Upper lobe of right lung (tissue), 1 donor: ENCODE results near the gene RGS6. TPM values are rescaled to one million over a fixed set of nuclear protein-coding genes. Genes with fewer than 3 reads are reported as not detected.

Source experiments
- ATAC-seq: fragments of 200-7000 bp; cut with Tn5 transposase; one replicate; pipeline ENCODE4 v1.9.1; 2020; ENCODE audit warnings: mild to moderate bottlenecking, moderate library complexity
- DNase-seq: peaks from one replicate; pipeline ENCODE4 v3.0.0-alpha.2; 2020
- H3K27ac ChIP-seq: fragments of 200-600 bp; one replicate; pipeline ENCODE4 v1.8.0; 2022
- H3K27me3 ChIP-seq: fragments of 200-600 bp; one replicate; pipeline ENCODE4 v1.8.0; 2022; ENCODE audit warnings: mild to moderate bottlenecking
- H3K36me3 ChIP-seq: fragments of 200-600 bp; one replicate; pipeline ENCODE4 v1.8.0; 2022
- H3K4me1 ChIP-seq: fragments of 200-600 bp; one replicate; pipeline ENCODE4 v1.8.0; 2022
- H3K4me3 ChIP-seq: fragments of 200-600 bp; one replicate; pipeline ENCODE4 v1.8.0; 2022; ENCODE audit warnings: mild to moderate bottlenecking
- H3K9me3 ChIP-seq: fragments of 200-600 bp; one replicate; pipeline ENCODE4 v1.8.0; 2022
- CTCF ChIP-seq: fragments of 200-600 bp; IDR thresholded peaks from one replicate; pipeline ENCODE4 v1.8.0; 2022; ENCODE audit warnings: antibody characterized with exemption
- intact Hi-C: fragments of 100-400 bp; cut with DNase I; formaldehyde crosslinking; loops from one replicate; pipeline ENCODE4 v1.11.0; 2022
- total RNA-seq: library from RNA; stranded (reverse); fragmentation: NEBNext Ultra II Directional; extraction: Animal tissue kit (Norgen Biotek cat#: 25700); gene quantifications from one replicate; pipeline ENCODE4 v1.2.1, GENCODE V29; 2021
- donor health status: DM: no; HTN: yes; CAD: no; lungs with severe emphysema.

The RGS6 gene
- total RNA-seq, 1 donor from 2014 or later = 2.6 TPM

- no peaks in the 10 kb centered on the region for H3K27me3 ChIP-seq
- DNase-seq = no peak
- no peak for ATAC-seq
- intact Hi-C loops = no loop called here
- H3K9me3 ChIP-seq = no peaks in the 10 kb centered on the region
- no peak overlapping the region for H3K27ac ChIP-seq
- no peak overlapping the region for H3K4me3 ChIP-seq
- no peak for TF ChIP-seq CTCF
- H3K4me1 ChIP-seq = no peaks in the 10 kb centered on the region
- no peaks in the 10 kb centered on the region for H3K36me3 ChIP-seq
Measured at GRCh38 chr14:72544615-72545387, 612.6 kb downstream of the RGS6 start.

- ATAC-seq (no peak), DNase-seq (no peak)
- Histone ChIP-seq H3K27ac (no peak overlapping the region), H3K9me3 (no peaks in the 10 kb centered on the region), H3K27me3 (no peaks in the 10 kb centered on the region), H3K4me3 (no peak overlapping the region), H3K36me3 (no peaks in the 10 kb centered on the region), H3K4me1 (no peaks in the 10 kb centered on the region)
- intact Hi-C loops = no loop called here
- TF ChIP-seq CTCF = no peak
Measured at GRCh38 chr14:72545411-72546311, 613.4 kb downstream of the RGS6 start.

GRCh38 chr14:72546344-72547016 lies 614.3 kb downstream of the RGS6 start:
- Histone ChIP-seq H3K9me3 (no peaks in the 10 kb centered on the region), H3K36me3 (no peaks in the 10 kb centered on the region), H3K4me3 (no peak overlapping the region), H3K27ac (no peak overlapping the region), H3K4me1 (no peaks in the 10 kb centered on the region), H3K27me3 (no peaks in the 10 kb centered on the region)
- no peak for TF ChIP-seq CTCF
- ATAC-seq = no peak
- intact Hi-C loops = no loop called here
- no peak for DNase-seq

GRCh38 chr14:72547999-72548398 lies 615.8 kb downstream of the RGS6 start:
- Histone ChIP-seq H3K36me3 (no peaks in the 10 kb centered on the region), H3K27me3 (peaks cover 7% of the 10 kb centered on the region), H3K4me3 (no peak overlapping the region), H3K9me3 (no peaks in the 10 kb centered on the region), H3K4me1 (no peaks in the 10 kb centered on the region), H3K27ac (no peak overlapping the region)
- ATAC-seq (no peak), DNase-seq (no peak)
- no peak for TF ChIP-seq CTCF
- intact Hi-C loops = no loop called here

DNA sequence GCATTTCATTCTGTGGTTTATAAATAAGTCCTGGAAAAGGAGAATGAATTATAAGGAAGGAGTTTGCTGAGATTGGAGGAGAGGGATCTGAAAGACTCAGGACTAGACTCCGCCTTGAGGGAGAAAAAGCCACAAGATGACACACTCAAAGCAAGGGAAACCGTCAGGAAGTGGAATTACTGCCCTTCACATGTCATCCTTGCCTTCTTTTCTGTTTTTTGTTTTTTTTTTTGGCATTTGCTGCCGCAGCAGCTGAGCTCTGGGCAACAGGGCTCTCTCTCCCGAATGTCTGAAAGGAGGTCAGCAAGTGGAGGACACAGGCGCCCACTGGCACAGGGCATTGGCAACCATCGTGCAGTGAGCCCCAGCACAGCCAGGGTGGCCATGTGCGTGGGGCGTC lies 616.8 kb downstream of the RGS6 start:
- H3K36me3 ChIP-seq = no peaks in the 10 kb centered on the region
- no peak for DNase-seq
- TF ChIP-seq CTCF = no peak
- no peaks in the 10 kb centered on the region for H3K4me1 ChIP-seq
- H3K27ac ChIP-seq = no peak overlapping the region
- H3K9me3 ChIP-seq = no peaks in the 10 kb centered on the region
- intact Hi-C loops = no loop called here
- peaks cover 7% of the 10 kb centered on the region for H3K27me3 ChIP-seq
- ATAC-seq = no peak
- no peak overlapping the region for H3K4me3 ChIP-seq
